Lung (tissue), 12 donors: ENCODE measurements around the gene ATG5. TPM values are rescaled to one million over a fixed set of nuclear protein-coding genes. Genes with fewer than 3 reads are reported as not detected.
"Not testable (repeated sequence)": the region's sequence is repeated elsewhere in the genome, so short reads cannot be mapped to it uniquely, and the experiment has no call there.

Source experiments
- ATAC-seq: fragments of 200-7000 bp; cut with Tn5 transposase; one replicate; pipeline ENCODE4 v1.9.1; 2020; ENCODE audit warnings: moderate number of reproducible peaks; ENCODE audit not compliant: insufficient read depth, low FRiP score
- DNase-seq, 3 donors: peaks; one replicate each; pipeline ENCODE4 v3.0.0-alpha.2; 2013 to 2017
- H3K27ac ChIP-seq, 2 donors: one replicate each; pipeline ENCODE4 v1.5.1; 2013; ENCODE audit warnings: mild to moderate bottlenecking in 2 of 2, moderate library complexity in 2 of 2, control low read depth in 1 of 2, inconsistent platforms in 1 of 2, low read depth in 1 of 2, low read length in 1 of 2
- H3K27me3 ChIP-seq, 3 donors: one replicate each; pipeline ENCODE4 v1.5.1; 2013; ENCODE audit warnings: low read length in 2 of 3; ENCODE audit not compliant: control insufficient read depth in 3 of 3, insufficient read depth in 3 of 3
- H3K36me3 ChIP-seq, 4 donors: one replicate each; pipeline ENCODE4 v1.5.1; 2013; ENCODE audit warnings: low read length in 4 of 4, mild to moderate bottlenecking in 1 of 4, moderate library complexity in 1 of 4; ENCODE audit not compliant: control insufficient read depth in 4 of 4, insufficient read depth in 4 of 4
- H3K4me1 ChIP-seq, 5 donors: one replicate each; pipeline ENCODE4 v1.5.1; 2013; ENCODE audit warnings: low read length in 5 of 5, mild to moderate bottlenecking in 2 of 5, moderate library complexity in 1 of 5; ENCODE audit not compliant: control insufficient read depth in 5 of 5, insufficient read depth in 5 of 5
- H3K4me3 ChIP-seq: one replicate; pipeline ENCODE4 v1.5.1; 2013; ENCODE audit warnings: mild to moderate bottlenecking, control low read depth, moderate library complexity
- H3K9ac ChIP-seq, 2 donors: one replicate each; pipeline ENCODE4 v1.5.1; 2013; ENCODE audit warnings: low read length in 2 of 2, control low read depth in 1 of 2; ENCODE audit not compliant: insufficient read depth in 1 of 2
- H3K9me3 ChIP-seq, 4 donors: one replicate each; pipeline ENCODE4 v1.5.1; 2013; ENCODE audit warnings: low read length in 3 of 4, mild to moderate bottlenecking in 1 of 4, moderate library complexity in 1 of 4; ENCODE audit not compliant: control insufficient read depth in 4 of 4, insufficient read depth in 3 of 4
- WGBS, 2 donors: extraction: QIAGEN DNeasy Blood & Tissue Kit; methylation state at CpG; one replicate each; pipeline ENCODE4 v1.1.7; 2013; 5-methylcytosine and 5-hydroxymethylcytosine counted together
- polyA plus RNA-seq, 2 donors: library from polyadenylated mRNA; stranded (reverse); fragments of 200-250 nt; gene quantifications; one replicate each; pipeline ENCODE4 v1.2.1, GENCODE V29; 2013
- total RNA-seq, 2 donors: library from RNA; depleted of rRNA in 1 of 2; stranded (reverse); fragments of >200 nt in 1 of 2; gene quantifications; one replicate each; pipeline ENCODE4 v1.2.1, GENCODE V29; 2014 to 2021
- TF ChIP-seq, protein P1 (sequence below): IDR thresholded peaks from 2 replicates; pipeline ENCODE4 v1.5.1; 2012; ENCODE audit warnings: mild to moderate bottlenecking; ENCODE audit errors: control extremely low read depth, extremely low read depth
- donor health status: control.
- donor health status: control.
- donor health status: Bipolar disorder and iron deficiency.
- donor health status: healthy.
- donor health status: DM: yes; HTN: yes; CAD: no.

ATG5 gene
- total and polyA plus RNA-seq, 4 donors = 15.0 to 54.2 (median 22.3) TPM

DNA sequence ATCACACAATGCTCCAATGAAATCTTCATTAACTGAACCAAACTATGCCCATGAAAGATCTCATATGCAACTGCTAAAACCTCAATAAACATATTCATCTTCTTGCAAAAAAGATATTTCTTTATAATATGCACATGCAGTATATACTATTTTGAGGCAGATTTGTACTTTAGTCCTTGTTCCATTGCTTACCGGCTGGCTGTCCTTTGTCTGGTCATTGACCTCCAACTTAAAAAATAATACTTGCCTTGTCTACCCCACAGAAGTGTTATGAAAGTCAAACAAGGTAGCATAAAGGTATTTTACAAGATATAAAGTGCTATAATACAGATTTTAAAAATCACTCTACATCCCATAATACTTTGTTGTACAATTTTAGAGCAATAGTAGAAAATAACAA is 88.3 kb downstream of the ATG5 start:
- H3K27me3 ChIP-seq = no peaks in the 10 kb centered on the region
- no peaks in the 10 kb centered on the region for H3K4me1 ChIP-seq
- DNase-seq (no peak), ATAC-seq (no peak)
- 98% methylated on average over 1 of the region's 1 CpG for WGBS, 2 donors
- no peak overlapping the region for H3K9ac ChIP-seq
- H3K27ac ChIP-seq = no peak overlapping the region
- TF ChIP-seq, protein P1, sequence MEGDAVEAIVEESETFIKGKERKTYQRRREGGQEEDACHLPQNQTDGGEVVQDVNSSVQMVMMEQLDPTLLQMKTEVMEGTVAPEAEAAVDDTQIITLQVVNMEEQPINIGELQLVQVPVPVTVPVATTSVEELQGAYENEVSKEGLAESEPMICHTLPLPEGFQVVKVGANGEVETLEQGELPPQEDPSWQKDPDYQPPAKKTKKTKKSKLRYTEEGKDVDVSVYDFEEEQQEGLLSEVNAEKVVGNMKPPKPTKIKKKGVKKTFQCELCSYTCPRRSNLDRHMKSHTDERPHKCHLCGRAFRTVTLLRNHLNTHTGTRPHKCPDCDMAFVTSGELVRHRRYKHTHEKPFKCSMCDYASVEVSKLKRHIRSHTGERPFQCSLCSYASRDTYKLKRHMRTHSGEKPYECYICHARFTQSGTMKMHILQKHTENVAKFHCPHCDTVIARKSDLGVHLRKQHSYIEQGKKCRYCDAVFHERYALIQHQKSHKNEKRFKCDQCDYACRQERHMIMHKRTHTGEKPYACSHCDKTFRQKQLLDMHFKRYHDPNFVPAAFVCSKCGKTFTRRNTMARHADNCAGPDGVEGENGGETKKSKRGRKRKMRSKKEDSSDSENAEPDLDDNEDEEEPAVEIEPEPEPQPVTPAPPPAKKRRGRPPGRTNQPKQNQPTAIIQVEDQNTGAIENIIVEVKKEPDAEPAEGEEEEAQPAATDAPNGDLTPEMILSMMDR = no peak
- H3K9me3 ChIP-seq = peaks cover 0 to 2% (median 0%) of the 10 kb centered on the region in 4 donors
- peaks cover 0 to 8% (median 1%) of the 10 kb centered on the region in 4 donors for H3K36me3 ChIP-seq
- no peak overlapping the region for H3K4me3 ChIP-seq

DNA sequence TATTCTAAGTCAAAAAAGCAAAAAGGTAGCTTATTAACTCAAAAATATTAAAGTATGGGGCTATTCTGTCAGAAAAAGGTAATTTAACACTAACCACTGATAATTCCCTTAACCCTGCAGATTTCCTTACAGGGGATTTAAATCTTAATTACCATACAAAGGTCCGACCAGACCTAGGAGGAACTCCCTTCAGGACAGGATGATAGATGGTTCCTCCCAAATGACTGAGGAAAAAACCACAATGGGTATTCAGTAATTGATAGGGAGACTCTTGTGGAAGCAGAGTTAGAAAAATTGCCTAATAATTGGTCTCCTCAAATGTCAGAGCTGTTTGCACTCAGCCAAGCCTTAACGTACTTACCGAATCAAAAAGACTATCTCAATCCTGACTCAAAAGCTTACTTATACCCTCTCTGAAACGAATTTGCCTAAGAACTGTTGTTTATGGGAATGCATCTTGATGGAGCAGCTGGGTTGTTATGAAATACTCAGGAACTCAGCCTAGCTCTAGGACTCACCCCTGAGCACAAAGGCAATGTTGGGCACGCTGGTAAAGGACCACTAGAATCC is 95.6 kb downstream of the ATG5 start:
- not testable (repeated sequence) for H3K27me3 ChIP-seq, H3K27ac ChIP-seq, H3K9ac ChIP-seq, H3K9me3 ChIP-seq, H3K4me3 ChIP-seq, H3K4me1 ChIP-seq, DNase-seq, H3K36me3 ChIP-seq, ATAC-seq
- WGBS, 2 donors = 65 to 68% methylated on average over 5 of the region's 5 CpGs

DNA sequence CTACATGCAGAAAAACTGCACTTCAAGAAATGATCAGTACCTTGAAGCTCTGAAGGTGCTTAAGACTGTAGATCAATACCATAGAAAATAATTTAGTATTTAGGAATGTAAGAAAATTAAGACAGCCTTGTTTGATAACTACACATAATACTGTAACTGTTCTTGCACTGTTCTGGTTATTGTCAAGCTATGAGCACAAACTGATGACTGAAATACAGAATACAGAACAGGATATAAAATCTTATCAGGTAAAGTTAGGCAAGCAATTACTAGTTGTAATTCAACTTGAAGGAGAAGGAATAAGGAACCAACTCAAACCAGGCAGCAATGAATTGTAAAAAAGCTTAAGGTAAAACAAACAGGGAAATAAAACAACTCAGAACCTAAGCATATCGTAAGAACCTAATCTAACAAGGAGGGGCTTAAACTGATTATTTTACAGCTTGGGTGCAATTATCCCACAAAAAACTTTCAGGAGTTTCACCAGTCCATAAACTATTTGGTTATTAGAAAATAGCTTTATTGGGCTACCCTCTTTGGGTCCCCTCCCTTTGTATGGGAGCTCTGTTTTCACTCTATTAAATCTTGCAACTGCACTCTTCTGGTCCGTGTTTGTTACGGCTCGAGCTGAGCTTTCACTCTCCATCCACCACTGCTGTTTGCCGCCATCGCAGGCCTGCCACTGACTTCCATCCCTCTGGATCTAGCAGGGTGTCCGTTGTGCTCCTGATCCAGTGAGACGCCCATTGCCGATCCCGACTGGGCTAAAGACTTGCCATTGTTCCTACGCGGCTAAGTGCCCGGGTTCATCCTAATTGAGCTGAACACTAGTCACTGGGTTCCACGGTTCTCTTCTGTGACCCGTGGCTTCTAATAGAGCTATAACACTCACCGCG is 97.7 kb downstream of the ATG5 start:
- H3K36me3 ChIP-seq = no peaks in the 10 kb centered on the region
- ATAC-seq (no peak), DNase-seq (no peak)
- TF ChIP-seq, protein P1 = no peak
- H3K4me1 ChIP-seq = peaks cover 0 to 1% (median 0%) of the 10 kb centered on the region in 5 donors
- peaks cover 0 to 1% (median 0%) of the 10 kb centered on the region in 4 donors for H3K9me3 ChIP-seq
- no peak overlapping the region for H3K9ac ChIP-seq
- no peaks in the 10 kb centered on the region for H3K27me3 ChIP-seq
- WGBS, 2 donors = 97 to 98% methylated on average over 17 of the region's 17 CpGs
- H3K27ac ChIP-seq = no peak overlapping the region
- no peak overlapping the region for H3K4me3 ChIP-seq

DNA sequence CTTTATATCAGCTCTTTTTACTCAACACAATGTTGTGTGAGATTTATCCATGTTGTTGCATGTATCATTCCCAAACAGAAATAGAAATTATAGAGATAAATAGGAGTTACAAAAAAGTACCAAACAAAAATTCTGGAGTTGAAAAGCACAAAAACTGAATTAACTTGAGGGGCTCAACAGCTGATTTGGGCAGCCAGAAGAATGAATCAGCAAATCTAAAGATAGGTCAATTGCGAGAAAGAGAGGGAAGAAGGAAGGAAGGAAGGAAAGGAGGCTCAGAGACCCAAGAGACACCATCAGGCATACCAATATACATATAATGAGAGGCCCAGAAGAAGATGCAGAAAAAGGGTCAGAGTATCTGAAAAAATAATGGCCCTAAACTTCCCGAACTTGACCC is 98.9 kb downstream of the ATG5 start:
- WGBS, 2 donors = 53 to 70% methylated on average over 2 of the region's 2 CpGs
- Histone ChIP-seq H3K27ac (no peak overlapping the region), H3K4me1 (peaks cover 0 to 1% (median 0%) of the 10 kb centered on the region in 5 donors), H3K4me3 (no peak overlapping the region), H3K27me3 (no peaks in the 10 kb centered on the region), H3K9me3 (peaks cover 0 to 1% (median 0%) of the 10 kb centered on the region in 4 donors), H3K36me3 (no peaks in the 10 kb centered on the region), H3K9ac (no peak overlapping the region)
- ATAC-seq (no peak), DNase-seq (no peak)
- TF ChIP-seq, protein P1 = no peak
